HCT116 (cell line): Measurements from ENCODE around the gene DAP. TPM values are rescaled to one million over a fixed set of nuclear protein-coding genes. Genes with fewer than 3 reads are reported as not detected.
A peak's percentile ranks its signal among the peaks of the same experiment; 100 is the strongest.

Experiments used
- ATAC-seq: fragments of 200-7000 bp; cut with Tn5 transposase; 2 replicates; pipeline ENCODE4 v1.9.1; 2020; ENCODE audit warnings: mild to moderate bottlenecking, moderate library complexity
- BruUV-seq: library from RNA; stranded (reverse); fragments of 400-500 nt; replicated peaks from 2 replicates; lab custom pipeline; 2021; lab: Mats Ljungman, UMichigan
- CTCF ChIA-PET: fragments of 300-600 bp; sonication (Branson Sonifier 250); formaldehyde crosslinking; loops from one replicate; lab custom pipeline; 2021; ENCODE audit warnings: antibody characterized with exemption; lab: Charles Lee
- POLR2A ChIA-PET: fragments of 300-600, 350-600 bp; sonication (Branson Sonifier 250); formaldehyde crosslinking; loops from one replicate; lab custom pipeline; 2021; ENCODE audit warnings: antibody characterized with exemption; lab: Charles Lee
- RAD21 ChIA-PET, 2 experiments: fragments of 300-600 bp; sonication (Branson Sonifier 250); formaldehyde crosslinking; loops; one replicate each; lab custom pipeline; 2023; ENCODE audit warnings: low total read pairs in 2 of 2; ENCODE audit not compliant: uncharacterized antibody in 2 of 2, unreplicated experiment in 2 of 2, low non-redundant PET in 1 of 2; lab: Charles Lee
- DNase-seq: peaks from one replicate; pipeline ENCODE4 v3.0.0-alpha.2; 2010; ENCODE audit warnings: low read depth, low spot score
- H2AFZ ChIP-seq: fragments of 200-600 bp; shearing (Covaris generic), sonication (generic); 2 replicates; pipeline ENCODE4 v1.6.1; 2017; ENCODE audit warnings: low read depth, mixed run types, mixed read lengths, antibody characterized with exemption, low read length; ENCODE audit not compliant: poor library complexity, severe bottlenecking
- H3K27ac ChIP-seq: 2 replicates; pipeline ENCODE4 v1.5.1; 2012; ENCODE audit warnings: low read depth, low read length
- H3K27me3 ChIP-seq: fragments of 200-600 bp; sonication (generic); 2 replicates; pipeline ENCODE4 v1.6.1; 2016; ENCODE audit warnings: mixed run types, low read length, mixed read lengths; ENCODE audit not compliant: insufficient read depth
- H3K36me3 ChIP-seq, 2 experiments: fragments of 200-500 bp in 1 of 2; fragments of 200-600 bp in 1 of 2; sonication (Bioruptor generic) in 1 of 2; sonication (generic) in 1 of 2; 2 replicates each; pipeline versions ENCODE4 v1.5.1 to v1.6.1; 2014 to 2016; ENCODE audit warnings: low read length in 2 of 2, inconsistent platforms in 1 of 2, mixed read lengths in 1 of 2, mixed run types in 1 of 2; ENCODE audit not compliant: insufficient read depth in 2 of 2, control insufficient read depth in 1 of 2
- H3K4me1 ChIP-seq, 2 experiments: fragments of 200-600 bp in 1 of 2; sonication (generic) in 1 of 2; 2 replicates each; pipeline versions ENCODE4 v1.5.1 to v1.6.1; 2012 to 2017; ENCODE audit warnings: low read length in 2 of 2, inconsistent platforms in 1 of 2, mild to moderate bottlenecking in 1 of 2, mixed read lengths in 1 of 2, mixed run types in 1 of 2, moderate library complexity in 1 of 2; ENCODE audit not compliant: insufficient read depth in 2 of 2, control insufficient read depth in 1 of 2
- H3K4me2 ChIP-seq: fragments of 200-600 bp; sonication (generic); 2 replicates; pipeline ENCODE4 v1.6.1; 2017; ENCODE audit warnings: mixed run types, low read length, mixed read lengths
- H3K4me3 ChIP-seq, 2 experiments: fragments of 200-600 bp in 1 of 2; sonication (generic) in 1 of 2; replicated peaks in 1 of 2; 2 replicates each; pipeline ENCODE4 v1.5.1; 2011 to 2016; ENCODE audit warnings: low read length in 2 of 2, control low read depth in 1 of 2, low read depth in 1 of 2, mild to moderate bottlenecking in 1 of 2, mixed read lengths in 1 of 2, mixed run types in 1 of 2
- H3K79me2 ChIP-seq: fragments of 200-600 bp; sonication (generic); 2 replicates; pipeline ENCODE4 v1.6.1; 2017; ENCODE audit warnings: mild to moderate bottlenecking, mixed run types, low read length, moderate library complexity, mixed read lengths; ENCODE audit not compliant: insufficient read depth
- H3K9ac ChIP-seq: fragments of 200-600 bp; sonication (generic); 2 replicates; pipeline ENCODE4 v1.6.1; 2016; ENCODE audit warnings: low read length, mixed read lengths
- H3K9me2 ChIP-seq: fragments of 200-600 bp; sonication (generic), shearing (Covaris generic); 2 replicates; pipeline ENCODE4 v1.6.1; 2017; ENCODE audit warnings: mixed run types, mild to moderate bottlenecking, moderate library complexity; ENCODE audit not compliant: insufficient read depth
- H3K9me3 ChIP-seq, 2 experiments: fragments of 200-500 bp in 1 of 2; fragments of 200-600 bp in 1 of 2; sonication (Bioruptor generic) in 1 of 2; sonication (generic) in 1 of 2; 2 replicates each; pipeline ENCODE4 v1.6.1; 2014 to 2017; ENCODE audit warnings: low read length in 2 of 2, mixed read lengths in 2 of 2, inconsistent platforms in 1 of 2, low read depth in 1 of 2, mild to moderate bottlenecking in 1 of 2, mixed run types in 1 of 2, moderate library complexity in 1 of 2; ENCODE audit not compliant: control insufficient read depth in 1 of 2, insufficient read depth in 1 of 2
- H4K20me1 ChIP-seq: fragments of 200-600 bp; sonication (generic), shearing (Covaris generic); 2 replicates; pipeline ENCODE4 v1.6.1; 2017; ENCODE audit warnings: mixed run types, mild to moderate bottlenecking, moderate library complexity; ENCODE audit not compliant: insufficient read depth
- CBX3 ChIP-seq: IDR thresholded peaks from 2 replicates; pipeline ENCODE4 v1.6.1; 2012; ENCODE audit warnings: low read depth
- CEBPB ChIP-seq: IDR thresholded peaks from 2 replicates; pipeline ENCODE4 v1.6.1; 2012; ENCODE audit warnings: low read depth
- ELF1 ChIP-seq: IDR thresholded peaks from 2 replicates; pipeline ENCODE4 v1.6.1; 2012; ENCODE audit warnings: low read depth, borderline replicate concordance
- FOSL1 ChIP-seq: IDR thresholded peaks from 2 replicates; pipeline ENCODE4 v1.6.1; 2012; ENCODE audit warnings: low read depth
- JUND ChIP-seq: IDR thresholded peaks from 2 replicates; pipeline ENCODE4 v1.6.1; 2012
- POLR2AphosphoS5 ChIP-seq: IDR thresholded peaks from 2 replicates; pipeline ENCODE4 v1.6.1; 2011; ENCODE audit warnings: mild to moderate bottlenecking, low read depth, low read length, moderate library complexity
- SP1 ChIP-seq: IDR thresholded peaks from 2 replicates; pipeline ENCODE4 v1.6.1; 2012; ENCODE audit warnings: low read depth
- intact Hi-C: fragments of 100-400 bp; cut with micrococcal nuclease; formaldehyde crosslinking; loops from 2 replicates; pipeline ENCODE4 v1.10.0; 2022
- total RNA-seq: library from RNA; stranded (reverse); gene quantifications from one replicate; pipeline ENCODE4 v1.2.1, GENCODE V29; 2021; ENCODE audit not compliant: unreplicated experiment
- TF ChIP-seq, protein P1 (sequence below): IDR thresholded peaks from 2 replicates; pipeline ENCODE4 v1.6.1; 2012; ENCODE audit warnings: low read depth

The DAP gene
- total RNA-seq, 1 experiment from 2014 or later = 59.1 TPM

- POLR2A ChIA-PET = no interaction called here
- TF ChIP-seq POLR2AphosphoS5 = no peak
- no peak overlapping the region for H3K4me2 ChIP-seq
These were observed 33.2 kb downstream of the DAP start for GRCh38 chr5:10727861-10728260.

DNA sequence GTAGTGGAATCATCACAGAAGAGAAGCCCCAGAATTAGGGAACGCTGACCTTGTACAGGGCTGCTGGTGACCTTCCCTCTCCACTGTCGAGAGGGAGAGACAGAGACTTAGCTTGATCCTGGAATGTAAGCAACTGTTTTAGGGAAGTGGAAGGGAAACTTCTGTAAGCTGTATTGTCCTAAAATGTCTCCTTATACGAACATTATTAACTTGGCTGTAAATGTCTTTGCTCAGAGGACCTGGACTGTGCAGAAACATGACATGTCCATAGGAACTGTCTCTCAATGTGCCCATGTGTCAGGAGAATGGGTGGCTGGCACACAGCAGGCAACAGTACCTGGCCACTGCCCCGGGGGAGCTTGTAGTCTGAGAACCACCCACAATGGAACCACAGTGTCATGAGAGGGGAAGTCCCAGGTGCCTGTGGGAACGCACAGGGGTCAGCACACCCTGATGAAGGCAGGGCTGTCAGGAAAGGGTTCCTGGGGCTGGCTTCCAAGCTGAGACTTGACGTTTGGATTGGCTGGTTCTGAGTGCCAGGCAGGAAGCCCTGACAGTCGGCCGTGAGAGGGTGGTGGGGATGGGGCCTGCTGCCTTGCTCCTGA, 34.0 kb downstream of the DAP start:
- Histone ChIP-seq H2AFZ (no peak overlapping the region), H3K27me3 (no peaks in the 10 kb centered on the region), H3K9me2 (no peaks in the 10 kb centered on the region), H3K27ac (peak overlapping the region; percentile 96), H4K20me1 (no peaks in the 10 kb centered on the region), H3K4me2 (peak overlapping the region; percentile 80), H3K4me3 (no peak overlapping the region), H3K9me3 (no peaks in the 10 kb centered on the region), H3K4me1 (peaks cover 44% of the 10 kb centered on the region in 2 experiments), H3K36me3 (no peaks in the 10 kb centered on the region), H3K9ac (0 out of 2 replicates have a peak overlapping the region, but pooled peaks have one; percentile 62), H3K79me2 (peaks cover 8% of the 10 kb centered on the region; the same call in 1 of the 2 replicates)
- ATAC-seq = no peak
- ChIA-PET RAD21 (no interaction called here), POLR2A (no interaction called here), CTCF (no interaction called here)
- intact Hi-C loops = no loop called here
- BruUV-seq = no TSS peak
- TF ChIP-seq, protein P1, sequence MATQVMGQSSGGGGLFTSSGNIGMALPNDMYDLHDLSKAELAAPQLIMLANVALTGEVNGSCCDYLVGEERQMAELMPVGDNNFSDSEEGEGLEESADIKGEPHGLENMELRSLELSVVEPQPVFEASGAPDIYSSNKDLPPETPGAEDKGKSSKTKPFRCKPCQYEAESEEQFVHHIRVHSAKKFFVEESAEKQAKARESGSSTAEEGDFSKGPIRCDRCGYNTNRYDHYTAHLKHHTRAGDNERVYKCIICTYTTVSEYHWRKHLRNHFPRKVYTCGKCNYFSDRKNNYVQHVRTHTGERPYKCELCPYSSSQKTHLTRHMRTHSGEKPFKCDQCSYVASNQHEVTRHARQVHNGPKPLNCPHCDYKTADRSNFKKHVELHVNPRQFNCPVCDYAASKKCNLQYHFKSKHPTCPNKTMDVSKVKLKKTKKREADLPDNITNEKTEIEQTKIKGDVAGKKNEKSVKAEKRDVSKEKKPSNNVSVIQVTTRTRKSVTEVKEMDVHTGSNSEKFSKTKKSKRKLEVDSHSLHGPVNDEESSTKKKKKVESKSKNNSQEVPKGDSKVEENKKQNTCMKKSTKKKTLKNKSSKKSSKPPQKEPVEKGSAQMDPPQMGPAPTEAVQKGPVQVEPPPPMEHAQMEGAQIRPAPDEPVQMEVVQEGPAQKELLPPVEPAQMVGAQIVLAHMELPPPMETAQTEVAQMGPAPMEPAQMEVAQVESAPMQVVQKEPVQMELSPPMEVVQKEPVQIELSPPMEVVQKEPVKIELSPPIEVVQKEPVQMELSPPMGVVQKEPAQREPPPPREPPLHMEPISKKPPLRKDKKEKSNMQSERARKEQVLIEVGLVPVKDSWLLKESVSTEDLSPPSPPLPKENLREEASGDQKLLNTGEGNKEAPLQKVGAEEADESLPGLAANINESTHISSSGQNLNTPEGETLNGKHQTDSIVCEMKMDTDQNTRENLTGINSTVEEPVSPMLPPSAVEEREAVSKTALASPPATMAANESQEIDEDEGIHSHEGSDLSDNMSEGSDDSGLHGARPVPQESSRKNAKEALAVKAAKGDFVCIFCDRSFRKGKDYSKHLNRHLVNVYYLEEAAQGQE = no peak
- no peak for TF ChIP-seq POLR2AphosphoS5
- no peak for TF ChIP-seq FOSL1
- TF ChIP-seq CBX3 = no peak
- no peak for TF ChIP-seq CEBPB
- TF ChIP-seq JUND = no peak
- no peak for TF ChIP-seq SP1
- no peak for TF ChIP-seq ELF1
- no peak for DNase-seq

More at GRCh38 chr5:10727861-10728260, 33.2 kb downstream of the DAP start:
- ATAC-seq (no peak), DNase-seq (no peak)
- Histone ChIP-seq H3K36me3 (0 out of 4 replicates have a peak, but pooled peaks cover 0 to 4% of the 10 kb centered on the region in 2 experiments), H2AFZ (no peak overlapping the region), H3K4me1 (peaks cover 44% of the 10 kb centered on the region in 2 experiments), H3K9me3 (no peaks in the 10 kb centered on the region), H3K9me2 (no peaks in the 10 kb centered on the region), H3K4me3 (no peak overlapping the region), H3K27ac (no peak overlapping the region), H4K20me1 (no peaks in the 10 kb centered on the region), H3K27me3 (no peaks in the 10 kb centered on the region), H3K79me2 (peaks cover 5% of the 10 kb centered on the region; the same call in 1 of the 2 replicates), H3K9ac (no peak overlapping the region)
- ChIA-PET RAD21 (no interaction called here), CTCF (no interaction called here)
- intact Hi-C loops = no loop called here
- no TSS peak for BruUV-seq
